AG04449 (cell line): ENCODE data around the gene CKM.

Source experiments
- CTCF ChIA-PET: fragments of 350-600 bp; formaldehyde crosslinking; extraction: SDS; loops from one replicate; lab custom pipeline; 2021; ENCODE audit warnings: antibody characterized with exemption; lab: Yijun Ruan, JAX
- POLR2A ChIA-PET: fragments of 400-600, 350-600 bp; formaldehyde crosslinking; extraction: SDS; loops from one replicate; lab custom pipeline; 2020; ENCODE audit warnings: antibody characterized with exemption, inconsistent platforms; lab: Yijun Ruan, JAX
- DNase-seq: peaks from one replicate; pipeline ENCODE4 v3.0.0-alpha.2; 2010; ENCODE audit warnings: low read depth, low spot score
- H3K4me3 ChIP-seq: 2 replicates; pipeline ENCODE4 v1.5.1; 2011; ENCODE audit warnings: low read depth, mild to moderate bottlenecking, control low read depth, low read length
- TF ChIP-seq, protein P1 (sequence below): IDR thresholded peaks from one replicate; pipeline ENCODE4 v1.5.1; 2011; ENCODE audit warnings: mild to moderate bottlenecking, moderate library complexity, low read length, control low read depth, inconsistent platforms; ENCODE audit not compliant: insufficient read depth; ENCODE audit errors: missing control alignments

Gene CKM

DNA sequence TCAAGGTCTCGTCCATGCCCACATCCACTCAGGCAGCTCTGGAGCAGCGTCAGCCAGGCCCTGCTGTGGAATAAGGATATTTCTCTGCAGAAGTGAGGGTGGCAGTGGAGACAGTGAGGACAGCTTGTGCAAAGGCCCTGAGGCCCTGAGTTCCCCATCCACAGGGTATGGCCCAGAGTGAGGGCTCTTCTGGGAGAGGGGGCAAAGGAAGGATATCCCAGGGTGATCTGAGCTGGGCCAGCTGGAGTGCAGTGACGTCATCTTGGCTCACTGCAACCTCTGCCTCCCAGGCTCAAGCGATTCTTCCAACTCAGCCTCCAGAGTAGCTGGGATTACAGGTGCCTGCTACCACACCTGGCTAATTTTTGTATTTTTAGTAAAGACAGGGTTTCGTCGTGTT, 60.1 kb downstream of the CKM start:
- H3K4me3 ChIP-seq: no peak overlapping the region
- TF ChIP-seq, protein P1, sequence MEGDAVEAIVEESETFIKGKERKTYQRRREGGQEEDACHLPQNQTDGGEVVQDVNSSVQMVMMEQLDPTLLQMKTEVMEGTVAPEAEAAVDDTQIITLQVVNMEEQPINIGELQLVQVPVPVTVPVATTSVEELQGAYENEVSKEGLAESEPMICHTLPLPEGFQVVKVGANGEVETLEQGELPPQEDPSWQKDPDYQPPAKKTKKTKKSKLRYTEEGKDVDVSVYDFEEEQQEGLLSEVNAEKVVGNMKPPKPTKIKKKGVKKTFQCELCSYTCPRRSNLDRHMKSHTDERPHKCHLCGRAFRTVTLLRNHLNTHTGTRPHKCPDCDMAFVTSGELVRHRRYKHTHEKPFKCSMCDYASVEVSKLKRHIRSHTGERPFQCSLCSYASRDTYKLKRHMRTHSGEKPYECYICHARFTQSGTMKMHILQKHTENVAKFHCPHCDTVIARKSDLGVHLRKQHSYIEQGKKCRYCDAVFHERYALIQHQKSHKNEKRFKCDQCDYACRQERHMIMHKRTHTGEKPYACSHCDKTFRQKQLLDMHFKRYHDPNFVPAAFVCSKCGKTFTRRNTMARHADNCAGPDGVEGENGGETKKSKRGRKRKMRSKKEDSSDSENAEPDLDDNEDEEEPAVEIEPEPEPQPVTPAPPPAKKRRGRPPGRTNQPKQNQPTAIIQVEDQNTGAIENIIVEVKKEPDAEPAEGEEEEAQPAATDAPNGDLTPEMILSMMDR: no peak
- POLR2A ChIA-PET: no interaction called here
- no peak for DNase-seq
- CTCF ChIA-PET: interaction anchor here (1.1 to 1.2 kb wide), 2 partner anchors 13 to 76 kb away, joined by 3 to 5 read pairs; no protein-coding TSS in a partner anchor

DNA sequence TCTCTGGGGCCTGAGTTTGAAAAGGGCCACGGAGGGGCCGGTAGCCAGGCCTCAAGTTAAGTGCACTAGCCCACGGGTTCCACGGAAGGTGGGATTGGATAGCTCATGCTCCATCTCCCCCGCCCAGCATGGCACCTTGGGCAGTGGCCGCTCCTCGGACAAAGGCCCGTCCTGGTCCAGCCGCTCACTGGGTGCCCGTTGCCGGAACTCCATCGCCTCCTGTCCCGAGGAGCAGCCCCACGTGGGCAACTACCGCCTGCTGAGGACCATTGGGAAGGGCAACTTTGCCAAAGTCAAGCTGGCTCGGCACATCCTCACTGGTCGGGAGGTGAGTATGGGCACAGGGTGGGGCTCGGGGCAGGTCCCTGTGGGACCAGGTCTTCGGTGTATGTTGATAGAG, 63.8 kb downstream of the CKM start:
- TF ChIP-seq, protein P1: no peak
- no peak for DNase-seq
- H3K4me3 ChIP-seq: no peak overlapping the region
- POLR2A ChIA-PET: no interaction called here
- CTCF ChIA-PET: interaction anchor here (1.2 to 2.4 kb wide), 2 partner anchors 9 to 59 kb away, joined by 4 to 13 read pairs; no protein-coding TSS in a partner anchor

- TF ChIP-seq, protein P1: no peak
- ChIA-PET CTCF (interaction anchor here (1.0 kb wide), 1 partner anchor 82 kb away, joined by 4 read pairs; no protein-coding TSS in a partner anchor), POLR2A (no interaction called here)
- H3K4me3 ChIP-seq: no peak overlapping the region
- no peak for DNase-seq
Observed at GRCh38 chr19:45256836-45257235, 65.8 kb downstream of the CKM start.
